Mucosa of descending colon (tissue), 3 donors: Measurements from ENCODE around the gene EYA4. TPM values are rescaled to one million over a fixed set of nuclear protein-coding genes. Genes with fewer than 3 reads are reported as not detected.

ENCODE experiments used
- ATAC-seq: fragments of 200-7000 bp; cut with Tn5 transposase; one replicate; pipeline ENCODE4 v1.9.1; 2020; ENCODE audit warnings: mild to moderate bottlenecking, moderate library complexity
- DNase-seq, 3 donors: peaks; one replicate each; pipeline ENCODE4 v3.0.0-alpha.2; 2020
- H3K36me3 ChIP-seq: fragments of 200-600 bp; one replicate; pipeline ENCODE4 v1.8.0; 2021; ENCODE audit warnings: low read depth, mild to moderate bottlenecking
- H3K4me1 ChIP-seq: fragments of 200-600 bp; one replicate; pipeline ENCODE4 v1.8.0; 2021; ENCODE audit warnings: low read depth, mild to moderate bottlenecking
- H3K4me3 ChIP-seq: fragments of 200-600 bp; one replicate; pipeline ENCODE4 v1.8.0; 2021; ENCODE audit warnings: mild to moderate bottlenecking
- H3K9me3 ChIP-seq: fragments of 200-600 bp; one replicate; pipeline ENCODE4 v1.8.0; 2021; ENCODE audit warnings: mild to moderate bottlenecking
- intact Hi-C, 2 donors: fragments of 100-400 bp; cut with DNase I in 1 of 2; cut with micrococcal nuclease in 1 of 2; formaldehyde crosslinking; loops; one replicate each; pipeline versions ENCODE4 v1.11.0 to v1.11.1; 2022; cut with DNase I, micrococcal nuclease
- total RNA-seq, 3 donors: library from RNA; stranded (reverse); fragmentation: NEBNext Ultra II Directional in 2 of 3; extraction: Animal tissue kit (Norgen Biotek cat#: 25700) in 2 of 3; gene quantifications; one replicate each; pipeline versions ENCODE4 v1.2.1 to v1.2.4, GENCODE V29; 2021 to 2023
- TF ChIP-seq, protein P1 (sequence below): fragments of 200-600 bp; IDR thresholded peaks from one replicate; pipeline ENCODE4 v1.8.0; 2022; ENCODE audit warnings: antibody characterized with exemption, mild to moderate bottlenecking
- donor health status: DM: no; HTN: no; CAD: no; lungs with moderate emphysema.
- donor health status: DM: no; HTN: no; CAD: no.
- donor health status: DM: no; HTN: yes; CAD: no.

EYA4 gene
- total RNA-seq, 3 donors from 2014 or later: 0.41 to 0.66 TPM; not detected in 1

DNA sequence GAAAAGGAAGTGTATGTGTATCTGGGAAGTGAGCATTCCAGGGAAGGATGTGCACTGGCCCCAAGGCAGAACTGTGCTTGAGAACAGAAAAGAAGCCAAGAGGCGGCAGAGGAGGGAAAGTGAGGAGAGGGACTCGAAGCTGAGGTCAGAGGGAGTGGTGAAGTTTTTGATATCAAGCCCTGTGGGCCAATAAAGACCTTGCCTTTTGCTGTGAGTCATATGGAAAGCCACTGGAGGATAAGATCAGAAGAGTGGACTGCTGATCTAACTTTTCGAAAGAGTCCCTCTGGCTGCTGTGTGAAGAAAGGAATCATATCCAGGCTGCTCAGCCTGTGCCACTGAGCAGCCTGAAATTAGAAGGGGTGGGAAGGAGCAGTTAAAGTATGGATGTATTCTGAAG lies 99.4 kb downstream of the EYA4 start:
- no peak for ATAC-seq
- intact Hi-C loops: no loop called here

DNA sequence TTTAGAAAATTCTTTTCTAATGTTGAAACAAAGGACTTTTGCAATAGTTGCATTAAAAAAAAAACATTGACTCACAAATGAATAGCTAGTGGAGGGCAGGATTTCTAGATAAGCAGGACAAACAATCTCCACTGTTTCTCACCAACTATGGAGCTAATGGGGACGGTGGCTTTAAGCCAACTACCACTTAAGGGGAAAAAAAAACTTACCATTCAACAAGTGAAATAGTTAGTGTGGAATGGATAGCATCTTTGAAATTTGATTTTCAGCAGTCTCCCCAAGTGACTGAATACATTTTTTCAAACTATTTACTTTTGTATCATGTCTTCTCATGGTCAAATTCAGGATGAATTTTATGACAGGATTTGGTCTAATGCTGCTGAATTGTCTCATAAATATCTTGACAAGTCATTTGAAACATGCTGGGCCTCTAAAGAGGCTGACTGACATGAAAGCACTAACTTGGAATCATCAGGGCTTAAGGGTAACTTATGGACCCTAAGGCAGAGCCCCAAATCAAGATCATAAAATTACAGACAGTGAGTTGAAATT lies 100.5 kb downstream of the EYA4 start:
- Histone ChIP-seq H3K4me1 (no peaks in the 10 kb centered on the region), H3K36me3 (no peaks in the 10 kb centered on the region), H3K4me3 (no peak overlapping the region), H3K9me3 (no peaks in the 10 kb centered on the region)
- TF ChIP-seq, protein P1, sequence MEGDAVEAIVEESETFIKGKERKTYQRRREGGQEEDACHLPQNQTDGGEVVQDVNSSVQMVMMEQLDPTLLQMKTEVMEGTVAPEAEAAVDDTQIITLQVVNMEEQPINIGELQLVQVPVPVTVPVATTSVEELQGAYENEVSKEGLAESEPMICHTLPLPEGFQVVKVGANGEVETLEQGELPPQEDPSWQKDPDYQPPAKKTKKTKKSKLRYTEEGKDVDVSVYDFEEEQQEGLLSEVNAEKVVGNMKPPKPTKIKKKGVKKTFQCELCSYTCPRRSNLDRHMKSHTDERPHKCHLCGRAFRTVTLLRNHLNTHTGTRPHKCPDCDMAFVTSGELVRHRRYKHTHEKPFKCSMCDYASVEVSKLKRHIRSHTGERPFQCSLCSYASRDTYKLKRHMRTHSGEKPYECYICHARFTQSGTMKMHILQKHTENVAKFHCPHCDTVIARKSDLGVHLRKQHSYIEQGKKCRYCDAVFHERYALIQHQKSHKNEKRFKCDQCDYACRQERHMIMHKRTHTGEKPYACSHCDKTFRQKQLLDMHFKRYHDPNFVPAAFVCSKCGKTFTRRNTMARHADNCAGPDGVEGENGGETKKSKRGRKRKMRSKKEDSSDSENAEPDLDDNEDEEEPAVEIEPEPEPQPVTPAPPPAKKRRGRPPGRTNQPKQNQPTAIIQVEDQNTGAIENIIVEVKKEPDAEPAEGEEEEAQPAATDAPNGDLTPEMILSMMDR: no peak
- ATAC-seq (no peak), DNase-seq (no peak)
- intact Hi-C loops: no loop called here

More for the DNA sequence above, 99.4 kb downstream of the EYA4 start:
- no peaks in the 10 kb centered on the region for H3K36me3 ChIP-seq
- H3K4me3 ChIP-seq: no peak overlapping the region
- no peaks in the 10 kb centered on the region for H3K9me3 ChIP-seq
- TF ChIP-seq, protein P1: no peak
- no peaks in the 10 kb centered on the region for H3K4me1 ChIP-seq
- no peak for DNase-seq

DNA sequence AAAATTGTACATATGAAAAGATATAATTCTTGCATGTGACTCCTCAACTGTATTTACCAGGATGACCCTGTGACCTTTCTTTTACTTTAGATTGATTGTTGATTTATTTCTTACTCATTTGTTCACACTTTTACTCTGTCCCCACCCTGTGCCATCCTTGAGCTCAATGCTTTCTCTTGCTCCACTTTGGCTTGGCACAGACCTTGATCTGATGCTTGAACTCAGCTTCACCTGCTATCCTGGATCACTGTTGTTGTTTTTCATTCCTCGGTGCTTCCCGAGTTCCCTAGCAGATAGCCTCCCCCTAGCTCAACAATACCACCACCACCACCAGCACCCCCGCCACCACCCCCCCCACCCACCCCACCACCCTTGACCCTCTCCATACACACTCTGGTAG lies 102.1 kb downstream of the EYA4 start:
- H3K4me1 ChIP-seq: no peaks in the 10 kb centered on the region
- no peaks in the 10 kb centered on the region for H3K9me3 ChIP-seq
- DNase-seq (no peak), ATAC-seq (no peak)
- H3K4me3 ChIP-seq: no peak overlapping the region
- no peaks in the 10 kb centered on the region for H3K36me3 ChIP-seq
- intact Hi-C loops: no loop called here
- TF ChIP-seq, protein P1: no peak

DNA sequence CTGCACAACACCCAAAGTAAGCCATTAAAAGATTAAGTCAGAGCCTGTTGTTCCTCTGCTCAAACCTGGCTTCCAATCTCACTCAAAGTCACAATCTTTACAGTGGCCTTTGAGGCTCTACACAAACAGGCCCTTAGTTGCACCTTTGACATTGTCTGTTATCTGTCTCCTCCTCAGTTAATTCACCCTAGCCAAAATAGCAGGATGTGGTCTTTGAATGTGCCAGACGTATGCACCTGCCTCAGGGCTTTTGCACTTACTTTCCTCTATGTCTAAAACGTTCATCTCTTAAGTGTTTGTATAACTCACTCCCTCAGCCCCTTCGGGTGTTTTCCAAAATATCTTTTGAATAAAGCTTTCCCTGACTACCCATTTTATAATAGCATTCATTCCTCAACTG lies 107.7 kb downstream of the EYA4 start:
- Histone ChIP-seq H3K4me3 (no peak overlapping the region), H3K9me3 (no peaks in the 10 kb centered on the region), H3K4me1 (no peaks in the 10 kb centered on the region), H3K36me3 (no peaks in the 10 kb centered on the region)
- intact Hi-C loops: no loop called here
- DNase-seq (no peak), ATAC-seq (no peak)
- TF ChIP-seq, protein P1: no peak

DNA sequence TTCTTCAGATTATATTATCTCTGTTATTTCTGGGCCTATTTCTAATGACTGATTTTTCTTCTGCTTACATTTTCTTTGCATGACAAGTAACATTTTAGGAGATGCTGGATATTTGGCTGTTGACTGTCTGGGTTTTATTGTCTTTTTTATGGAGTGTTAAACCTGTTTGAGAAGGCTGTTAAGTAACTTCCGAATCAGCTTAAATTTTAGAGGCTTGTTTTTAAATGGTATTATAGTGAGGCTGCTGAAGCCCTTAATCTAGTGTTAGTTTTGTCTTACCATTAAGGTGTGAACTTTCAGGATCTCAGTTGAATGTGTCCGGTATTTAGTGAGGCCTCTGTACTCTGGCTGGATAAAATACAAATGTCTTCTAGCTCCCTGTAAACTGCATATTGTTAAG lies 109.8 kb downstream of the EYA4 start:
- no peak for ATAC-seq
- TF ChIP-seq, protein P1: no peak
- intact Hi-C loops: no loop called here
- Histone ChIP-seq H3K36me3 (no peaks in the 10 kb centered on the region), H3K4me1 (no peaks in the 10 kb centered on the region), H3K4me3 (no peak overlapping the region), H3K9me3 (no peaks in the 10 kb centered on the region)
- DNase-seq: no peak

DNA sequence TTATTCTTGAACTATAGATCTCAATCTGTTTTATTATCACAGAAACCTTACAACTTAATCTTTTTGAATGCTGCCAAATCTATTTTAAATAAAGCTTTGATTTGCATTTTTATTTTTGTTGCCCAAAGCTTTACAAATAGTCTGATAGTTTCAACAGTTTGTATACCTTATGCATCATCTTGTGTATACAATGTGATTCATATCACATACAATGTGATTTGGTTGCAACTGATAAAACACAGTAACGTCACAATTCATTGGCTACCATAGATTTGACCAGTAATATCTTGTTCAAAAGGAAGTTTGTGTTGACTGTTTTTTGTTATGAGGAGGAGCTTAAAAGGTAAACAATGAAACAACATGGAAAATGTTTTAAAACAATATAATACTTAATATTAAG lies 110.9 kb downstream of the EYA4 start:
- TF ChIP-seq, protein P1: no peak
- no peak for ATAC-seq
- H3K4me1 ChIP-seq: no peaks in the 10 kb centered on the region

More for the DNA sequence above, 110.9 kb downstream of the EYA4 start:
- H3K4me3 ChIP-seq: no peak overlapping the region
- intact Hi-C loops: no loop called here
- no peak for DNase-seq
- no peaks in the 10 kb centered on the region for H3K9me3 ChIP-seq
- no peaks in the 10 kb centered on the region for H3K36me3 ChIP-seq
